Activated T-helper 2 cell treated with anti-CD3 and anti-CD28 coated beads, Interferon-gamma antibody, Interleukin-2, Interleukin-4, amounts not matched to agents 10 μg/mL and 5 μg/mL and 100 μg/mL, durations not matched to agents 14 hours and 24 hours and 36 hours (primary cell): ENCODE data around the gene SDHB. TPM values are rescaled to one million over a fixed set of nuclear protein-coding genes. Genes with fewer than 3 reads are reported as not detected.

Experiments
- DNase-seq: peaks from one replicate; pipeline ENCODE4 v3.0.0; 2021; ENCODE audit warnings: low spot score
- H3K27ac Mint-ChIP-seq: one replicate; pipeline ENCODE4 v1.8.0; 2021; ENCODE audit warnings: mixed read lengths
- H3K27me3 Mint-ChIP-seq: one replicate; pipeline ENCODE4 v1.8.0; 2021; ENCODE audit warnings: low read depth, mixed read lengths
- H3K36me3 Mint-ChIP-seq: one replicate; pipeline ENCODE4 v1.8.0; 2021; ENCODE audit warnings: low read depth, mixed read lengths
- H3K4me1 Mint-ChIP-seq: one replicate; pipeline ENCODE4 v1.8.0; 2021; ENCODE audit warnings: low read depth, mixed read lengths
- H3K4me3 Mint-ChIP-seq: one replicate; pipeline ENCODE4 v1.8.0; 2021; ENCODE audit warnings: low read depth, mild to moderate bottlenecking, moderate library complexity, mixed read lengths
- H3K9me3 Mint-ChIP-seq: one replicate; pipeline ENCODE4 v1.8.0; 2021; ENCODE audit warnings: mixed read lengths
- intact Hi-C: fragments of 100-400 bp; cut with micrococcal nuclease; formaldehyde crosslinking; loops from one replicate; pipeline ENCODE4 v1.15.1; 2023
- total RNA-seq: library from RNA; stranded (reverse); gene quantifications from 2 replicates; pipeline ENCODE4 v1.2.3, GENCODE V29; 2022

Gene SDHB
- total RNA-seq, 1 donor from 2014 or later: 117 TPM

GRCh38 chr1:16999863-17000262 lies 54.0 kb downstream of the SDHB start:
- intact Hi-C loops: no loop called here
- Mint-ChIP-seq H3K4me3 (no peak overlapping the region), H3K27me3 (no peaks in the 10 kb centered on the region), H3K27ac (no peak overlapping the region), H3K9me3 (no peaks in the 10 kb centered on the region), H3K4me1 (no peaks in the 10 kb centered on the region), H3K36me3 (peaks cover 22% of the 10 kb centered on the region)
- no peak for DNase-seq

GRCh38 chr1:16998589-16998988 lies 55.2 kb downstream of the SDHB start:
- Mint-ChIP-seq H3K27ac (no peak overlapping the region), H3K27me3 (no peaks in the 10 kb centered on the region), H3K4me3 (no peak overlapping the region), H3K9me3 (no peaks in the 10 kb centered on the region), H3K4me1 (no peaks in the 10 kb centered on the region), H3K36me3 (peaks cover 15% of the 10 kb centered on the region)
- intact Hi-C loops: no loop called here
- DNase-seq: no peak

GRCh38 chr1:16996845-16997244 lies 57.0 kb downstream of the SDHB start:
- Mint-ChIP-seq H3K27me3 (no peaks in the 10 kb centered on the region), H3K9me3 (no peaks in the 10 kb centered on the region), H3K4me1 (no peaks in the 10 kb centered on the region), H3K36me3 (peaks cover 13% of the 10 kb centered on the region), H3K27ac (no peak overlapping the region), H3K4me3 (no peak overlapping the region)
- no peak for DNase-seq
- intact Hi-C loops: no loop called here

- Mint-ChIP-seq H3K27ac (no peak overlapping the region), H3K9me3 (no peaks in the 10 kb centered on the region), H3K4me1 (no peaks in the 10 kb centered on the region), H3K36me3 (peaks cover 2% of the 10 kb centered on the region), H3K4me3 (no peak overlapping the region), H3K27me3 (no peaks in the 10 kb centered on the region)
- no peak for DNase-seq
- intact Hi-C loops: no loop called here
These were observed 60.3 kb downstream of the SDHB start for GRCh38 chr1:16993521-16994038.

GRCh38 chr1:16992675-16993074 lies 61.2 kb downstream of the SDHB start:
- H3K27me3 Mint-ChIP-seq: no peaks in the 10 kb centered on the region
- no peaks in the 10 kb centered on the region for H3K36me3 Mint-ChIP-seq
- H3K9me3 Mint-ChIP-seq: no peaks in the 10 kb centered on the region
- H3K4me3 Mint-ChIP-seq: no peak overlapping the region
- no peak for DNase-seq
- H3K27ac Mint-ChIP-seq: no peak overlapping the region
- intact Hi-C loops: no loop called here
- H3K4me1 Mint-ChIP-seq: no peaks in the 10 kb centered on the region

- H3K4me1 Mint-ChIP-seq: no peaks in the 10 kb centered on the region
- H3K27ac Mint-ChIP-seq: no peak overlapping the region
- no peaks in the 10 kb centered on the region for H3K27me3 Mint-ChIP-seq
- no peak overlapping the region for H3K4me3 Mint-ChIP-seq
- no peaks in the 10 kb centered on the region for H3K9me3 Mint-ChIP-seq
- H3K36me3 Mint-ChIP-seq: no peaks in the 10 kb centered on the region
- no peak for DNase-seq
- intact Hi-C loops: no loop called here
These were observed 61.7 kb downstream of the SDHB start for GRCh38 chr1:16992102-16992501.

GRCh38 chr1:16991571-16991970 lies 62.3 kb downstream of the SDHB start:
- no peak overlapping the region for H3K27ac Mint-ChIP-seq
- H3K4me3 Mint-ChIP-seq: no peak overlapping the region
- no peaks in the 10 kb centered on the region for H3K9me3 Mint-ChIP-seq
- DNase-seq: no peak
- intact Hi-C loops: no loop called here
- H3K36me3 Mint-ChIP-seq: no peaks in the 10 kb centered on the region
- no peaks in the 10 kb centered on the region for H3K4me1 Mint-ChIP-seq
- H3K27me3 Mint-ChIP-seq: no peaks in the 10 kb centered on the region

- Mint-ChIP-seq H3K9me3 (no peaks in the 10 kb centered on the region), H3K36me3 (peaks cover 3% of the 10 kb centered on the region), H3K4me3 (no peak overlapping the region), H3K27me3 (no peaks in the 10 kb centered on the region), H3K4me1 (no peaks in the 10 kb centered on the region), H3K27ac (no peak overlapping the region)
- intact Hi-C loops: no loop called here
- no peak for DNase-seq
These were observed 64.0 kb downstream of the SDHB start for GRCh38 chr1:16989676-16990391.

GRCh38 chr1:16988210-16988609 lies 65.6 kb downstream of the SDHB start:
- Mint-ChIP-seq H3K36me3 (peaks cover 3% of the 10 kb centered on the region), H3K4me3 (no peak overlapping the region), H3K27me3 (peaks cover 3% of the 10 kb centered on the region), H3K9me3 (no peaks in the 10 kb centered on the region), H3K4me1 (no peaks in the 10 kb centered on the region), H3K27ac (no peak overlapping the region)
- no peak for DNase-seq
- intact Hi-C loops: no loop called here

GRCh38 chr1:16986962-16987361 lies 66.9 kb downstream of the SDHB start:
- no peaks in the 10 kb centered on the region for H3K4me1 Mint-ChIP-seq
- intact Hi-C loops: no loop called here
- H3K9me3 Mint-ChIP-seq: no peaks in the 10 kb centered on the region
- H3K36me3 Mint-ChIP-seq: peaks cover 3% of the 10 kb centered on the region
- H3K27me3 Mint-ChIP-seq: peaks cover 7% of the 10 kb centered on the region
- no peak overlapping the region for H3K4me3 Mint-ChIP-seq
- H3K27ac Mint-ChIP-seq: no peak overlapping the region
- DNase-seq: no peak

GRCh38 chr1:16986560-16986959 lies 67.3 kb downstream of the SDHB start:
- no peak overlapping the region for H3K27ac Mint-ChIP-seq
- no peaks in the 10 kb centered on the region for H3K4me1 Mint-ChIP-seq
- intact Hi-C loops: no loop called here
- no peak for DNase-seq
- no peak overlapping the region for H3K4me3 Mint-ChIP-seq
- no peaks in the 10 kb centered on the region for H3K9me3 Mint-ChIP-seq
- H3K36me3 Mint-ChIP-seq: peaks cover 3% of the 10 kb centered on the region
- peaks cover 9% of the 10 kb centered on the region for H3K27me3 Mint-ChIP-seq

- intact Hi-C loops: no loop called here
- Mint-ChIP-seq H3K27ac (no peak overlapping the region), H3K4me1 (no peaks in the 10 kb centered on the region), H3K27me3 (peaks cover 13% of the 10 kb centered on the region), H3K4me3 (no peak overlapping the region), H3K36me3 (peaks cover 3% of the 10 kb centered on the region), H3K9me3 (no peaks in the 10 kb centered on the region)
- no peak for DNase-seq
These were observed 67.7 kb downstream of the SDHB start for GRCh38 chr1:16986113-16986512.

- H3K9me3 Mint-ChIP-seq: no peaks in the 10 kb centered on the region
- intact Hi-C loops: no loop called here
- H3K4me3 Mint-ChIP-seq: no peak overlapping the region
- H3K27me3 Mint-ChIP-seq: peaks cover 19% of the 10 kb centered on the region
- H3K36me3 Mint-ChIP-seq: peaks cover 3% of the 10 kb centered on the region
- no peak overlapping the region for H3K27ac Mint-ChIP-seq
- no peak for DNase-seq
- H3K4me1 Mint-ChIP-seq: no peaks in the 10 kb centered on the region
These were observed 69.1 kb downstream of the SDHB start for GRCh38 chr1:16984717-16985116.
